22Rv1 (cell line): ENCODE data around the gene C12orf75.
"Not testable (repeated sequence)": the region's sequence is repeated elsewhere in the genome, so short reads cannot be mapped to it uniquely, and the experiment has no call there.

Experiments
- H3K27ac ChIP-seq: fragments of 450-650 bp; 2 replicates; pipeline ENCODE4 v1.5.1; 2017
- ZFX ChIP-seq: fragments of 450-650 bp; IDR thresholded peaks from 2 replicates; pipeline ENCODE4 v1.6.1; 2017; ENCODE audit warnings: antibody characterized with exemption, borderline replicate concordance
- TF ChIP-seq, protein P1 (sequence below): fragments of 450-650 bp; IDR thresholded peaks from 2 replicates; pipeline ENCODE4 v1.5.1; 2017; ENCODE audit warnings: mild to moderate bottlenecking

The C12orf75 gene

DNA sequence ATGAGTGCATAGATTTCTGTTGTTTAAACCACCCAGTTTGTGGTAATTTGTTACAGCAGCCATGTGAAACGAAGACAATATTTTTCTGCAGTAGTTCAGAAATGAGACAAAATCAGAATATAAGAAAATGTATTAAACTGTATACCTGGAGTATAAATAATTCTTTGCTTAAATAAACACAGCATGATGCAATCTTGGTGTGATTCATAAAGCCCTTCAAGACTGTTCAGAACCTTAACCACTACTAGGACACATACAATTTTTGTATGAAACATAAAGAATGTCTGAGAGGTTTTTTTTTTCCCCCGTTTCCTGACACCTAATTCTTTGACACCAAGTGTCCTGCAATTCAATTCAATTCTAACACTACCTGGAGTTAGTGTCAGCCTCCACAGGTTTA, 10.5 kb downstream of the C12orf75 start:
- TF ChIP-seq ZFX = no peak
- TF ChIP-seq, protein P1, sequence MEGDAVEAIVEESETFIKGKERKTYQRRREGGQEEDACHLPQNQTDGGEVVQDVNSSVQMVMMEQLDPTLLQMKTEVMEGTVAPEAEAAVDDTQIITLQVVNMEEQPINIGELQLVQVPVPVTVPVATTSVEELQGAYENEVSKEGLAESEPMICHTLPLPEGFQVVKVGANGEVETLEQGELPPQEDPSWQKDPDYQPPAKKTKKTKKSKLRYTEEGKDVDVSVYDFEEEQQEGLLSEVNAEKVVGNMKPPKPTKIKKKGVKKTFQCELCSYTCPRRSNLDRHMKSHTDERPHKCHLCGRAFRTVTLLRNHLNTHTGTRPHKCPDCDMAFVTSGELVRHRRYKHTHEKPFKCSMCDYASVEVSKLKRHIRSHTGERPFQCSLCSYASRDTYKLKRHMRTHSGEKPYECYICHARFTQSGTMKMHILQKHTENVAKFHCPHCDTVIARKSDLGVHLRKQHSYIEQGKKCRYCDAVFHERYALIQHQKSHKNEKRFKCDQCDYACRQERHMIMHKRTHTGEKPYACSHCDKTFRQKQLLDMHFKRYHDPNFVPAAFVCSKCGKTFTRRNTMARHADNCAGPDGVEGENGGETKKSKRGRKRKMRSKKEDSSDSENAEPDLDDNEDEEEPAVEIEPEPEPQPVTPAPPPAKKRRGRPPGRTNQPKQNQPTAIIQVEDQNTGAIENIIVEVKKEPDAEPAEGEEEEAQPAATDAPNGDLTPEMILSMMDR = no peak
- H3K27ac ChIP-seq = no peak overlapping the region

DNA sequence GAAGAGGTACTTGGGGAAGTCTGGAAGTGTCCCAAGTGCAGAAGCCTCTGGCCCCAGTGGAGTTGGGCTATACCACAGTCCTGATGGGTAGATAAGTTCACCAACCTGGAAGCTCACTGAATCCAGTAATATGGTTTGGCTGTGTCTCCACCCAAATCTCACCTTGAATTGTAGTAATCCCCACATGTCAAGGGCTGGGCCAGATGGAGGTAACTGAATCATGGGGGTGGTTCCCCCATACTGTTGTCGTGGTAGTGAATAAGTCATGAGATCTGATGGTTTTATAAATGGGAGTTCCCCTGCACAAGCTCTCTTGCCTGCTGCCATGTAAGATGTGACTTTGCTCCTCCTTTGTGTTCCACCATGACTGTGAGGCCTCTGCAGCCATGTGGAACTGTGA, 11.1 kb downstream of the C12orf75 start:
- H3K27ac ChIP-seq = not testable (repeated sequence)

DNA sequence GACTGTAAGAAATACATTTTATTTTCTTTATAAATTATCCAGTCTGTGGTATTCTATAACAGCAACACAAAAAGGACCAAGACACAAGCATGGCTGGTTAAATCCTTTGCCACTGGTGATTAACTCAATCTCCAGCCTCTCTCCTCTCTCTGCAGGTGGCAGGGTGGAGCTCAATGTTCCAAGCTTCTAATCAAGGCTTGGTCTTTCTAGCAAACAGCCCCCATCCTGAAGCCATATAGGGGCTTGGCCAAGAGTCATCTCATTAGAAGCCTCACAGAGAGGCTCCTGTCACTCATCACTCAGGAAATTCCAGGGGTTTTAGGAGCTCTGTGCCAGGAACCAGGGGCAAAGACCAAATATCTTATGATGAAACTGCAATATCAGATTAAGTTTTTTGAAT, 12.0 kb downstream of the C12orf75 start:
- H3K27ac ChIP-seq = no peak overlapping the region
- no peak for TF ChIP-seq ZFX
- TF ChIP-seq, protein P1 = no peak

DNA sequence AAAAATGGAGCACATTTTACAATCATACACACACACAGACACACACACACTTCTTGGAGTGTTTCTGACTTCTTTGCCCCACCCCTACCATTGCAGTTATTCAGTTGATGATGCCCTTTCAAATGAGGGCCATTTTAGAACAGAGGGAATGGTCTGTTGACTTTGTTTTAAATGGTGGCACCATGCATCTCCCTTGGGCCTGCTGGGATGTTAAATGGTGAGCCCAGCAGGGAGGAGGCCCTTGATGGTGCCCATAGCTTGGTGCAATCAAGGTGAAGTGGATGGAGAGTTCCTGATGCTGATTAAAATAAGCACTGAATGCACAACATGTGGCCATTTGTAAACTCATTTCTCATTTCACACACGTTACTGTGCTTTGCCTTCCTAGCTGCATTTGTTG, 13.3 kb downstream of the C12orf75 start:
- H3K27ac ChIP-seq = no peak overlapping the region
- TF ChIP-seq, protein P1 = no peak
- no peak for TF ChIP-seq ZFX

DNA sequence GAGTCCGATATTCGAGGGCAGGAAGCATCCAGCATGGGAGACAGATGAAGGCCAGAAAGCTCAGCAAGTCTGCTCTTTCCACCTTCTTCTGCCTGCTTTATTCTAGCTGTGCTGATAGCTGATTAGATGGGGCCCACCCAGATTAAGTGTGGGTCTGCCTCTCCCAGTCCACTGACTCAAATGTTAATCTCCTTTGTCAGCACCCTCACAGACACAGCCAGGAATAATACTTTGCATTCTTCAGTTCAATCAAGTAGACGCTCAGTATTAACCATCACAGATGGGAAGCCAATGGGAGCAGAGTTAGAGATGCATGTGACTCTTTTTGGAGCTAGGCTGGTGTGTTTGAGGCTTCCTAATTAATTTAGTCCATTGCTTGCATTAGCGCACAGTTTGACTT, 17.0 kb downstream of the C12orf75 start:
- TF ChIP-seq, protein P1 = no peak
- TF ChIP-seq ZFX = no peak
- no peak overlapping the region for H3K27ac ChIP-seq

DNA sequence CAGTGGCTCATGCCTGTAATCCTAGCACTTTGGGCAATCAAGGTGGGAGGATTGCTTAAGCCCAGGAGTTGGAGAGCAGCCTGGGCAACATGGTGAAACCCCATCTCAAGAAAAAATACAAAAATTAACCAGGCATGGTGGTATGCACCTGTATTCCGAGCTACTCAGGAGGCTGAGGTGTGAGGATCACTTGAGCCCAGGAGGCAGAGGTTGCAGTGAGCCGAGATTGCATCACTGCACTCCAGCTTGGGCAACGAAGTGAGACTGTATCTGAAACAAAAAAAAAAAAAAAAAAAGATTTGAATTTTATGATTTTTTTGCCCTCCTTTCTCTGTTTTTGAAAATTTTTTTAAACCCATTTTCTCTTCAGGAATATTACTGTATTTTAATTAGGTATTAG, 17.7 kb downstream of the C12orf75 start:
- TF ChIP-seq, protein P1 = no peak
- no peak for TF ChIP-seq ZFX
- no peak overlapping the region for H3K27ac ChIP-seq

DNA sequence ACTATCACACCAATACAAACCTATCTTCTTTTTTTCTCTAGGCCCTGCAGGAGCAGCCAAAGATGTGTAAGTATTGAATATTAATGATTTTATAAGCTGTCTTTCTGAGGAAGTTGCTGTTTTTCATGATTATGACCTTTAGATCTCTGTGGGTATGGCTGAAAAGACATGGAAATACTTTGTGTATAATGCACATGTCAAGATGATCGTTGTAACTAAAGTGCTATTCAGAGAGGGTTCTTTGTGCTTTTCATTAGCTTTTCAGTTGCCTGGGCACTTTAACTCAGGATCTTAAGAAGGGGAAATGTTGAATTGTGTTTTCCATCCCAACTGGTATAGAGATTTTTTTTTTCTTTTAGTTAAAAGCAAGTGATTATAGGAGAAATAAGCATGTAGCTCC, 18.1 kb downstream of the C12orf75 start:
- H3K27ac ChIP-seq = no peak overlapping the region
- TF ChIP-seq, protein P1 = no peak
- TF ChIP-seq ZFX = no peak

DNA sequence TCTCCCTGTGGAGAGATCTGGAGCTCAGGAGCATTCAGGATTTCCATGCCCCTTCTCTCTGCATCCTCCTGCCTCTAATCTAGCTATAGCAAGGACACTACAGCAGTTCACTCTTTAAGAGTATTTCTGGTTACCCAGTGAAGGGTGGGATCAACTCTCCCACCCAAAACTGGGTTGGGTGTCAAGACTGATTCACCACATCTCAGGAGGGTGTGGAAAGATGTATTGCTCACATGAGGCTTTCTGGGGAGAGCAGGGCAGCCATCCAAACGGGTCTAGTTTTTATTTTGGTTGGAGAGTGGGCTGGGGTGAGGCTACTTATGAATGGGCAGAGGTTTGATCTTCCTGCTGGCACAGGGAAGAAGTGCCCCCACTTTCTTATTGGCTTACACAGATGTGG, 18.6 kb downstream of the C12orf75 start:
- TF ChIP-seq, protein P1 = no peak
- no peak for TF ChIP-seq ZFX
- H3K27ac ChIP-seq = no peak overlapping the region
